HG03039 (cell line): ENCODE results near the gene NABP1.
A peak's percentile ranks its signal among the peaks of the same experiment; 100 is the strongest.
"Not testable (repeated sequence)": the region's sequence is repeated elsewhere in the genome, so short reads cannot be mapped to it uniquely, and the experiment has no call there.

Source experiments
- ATAC-seq: cut with Tn5 transposase; IDR thresholded peaks from one replicate; pipeline ENCODE4 v1.9.1; 2021; ENCODE audit warnings: mild to moderate bottlenecking, moderate library complexity; ENCODE audit not compliant: unreplicated experiment

The NABP1 gene, protein sequence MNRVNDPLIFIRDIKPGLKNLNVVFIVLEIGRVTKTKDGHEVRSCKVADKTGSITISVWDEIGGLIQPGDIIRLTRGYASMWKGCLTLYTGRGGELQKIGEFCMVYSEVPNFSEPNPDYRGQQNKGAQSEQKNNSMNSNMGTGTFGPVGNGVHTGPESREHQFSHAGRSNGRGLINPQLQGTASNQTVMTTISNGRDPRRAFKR

DNA sequence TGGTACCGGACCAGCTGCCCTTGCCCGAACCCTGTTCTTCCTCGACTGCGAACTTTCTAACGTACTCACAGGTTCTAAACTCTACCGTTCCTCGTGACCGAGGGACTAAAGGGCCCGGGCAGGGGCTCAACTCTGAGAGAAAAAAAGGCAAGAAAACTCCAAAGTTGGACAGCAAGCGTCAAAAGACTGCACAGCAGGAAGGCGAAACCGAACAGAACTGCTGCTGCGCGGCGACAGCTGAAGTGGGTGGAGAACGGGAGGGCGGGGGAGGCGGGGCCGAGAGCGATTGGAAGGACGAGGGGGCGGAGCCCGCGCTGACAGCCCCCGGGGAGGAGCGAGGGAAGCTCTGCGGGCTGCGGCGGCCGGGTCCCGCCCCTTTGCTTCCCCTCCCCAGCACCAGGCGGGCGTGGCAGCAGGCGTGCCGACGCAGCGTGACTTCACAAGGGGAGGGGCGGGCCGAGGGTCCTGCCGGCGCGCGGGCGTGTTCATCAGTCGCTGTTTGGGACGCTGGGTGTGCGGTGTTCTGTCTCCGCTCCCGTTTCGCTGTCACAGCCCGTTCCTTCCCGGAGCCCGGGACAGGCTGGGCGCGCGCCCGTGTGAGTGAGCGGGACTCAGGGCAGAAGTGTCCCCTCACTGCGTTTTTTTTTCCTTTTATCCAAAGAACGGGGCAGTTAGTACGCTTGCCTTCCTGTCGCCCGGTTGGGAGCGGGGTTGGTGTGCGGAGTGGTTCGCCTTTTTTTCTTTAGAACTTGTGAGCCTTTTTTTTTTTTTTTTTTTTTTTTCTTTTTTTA, at the start of gene NABP1:
Gene NABP1, plus strand, starts transcription at position 491 of the 791 bp plus-strand sequence. CDS start 479 bp downstream, outside the sequence.
- peak; percentile 73 for ATAC-seq

DNA sequence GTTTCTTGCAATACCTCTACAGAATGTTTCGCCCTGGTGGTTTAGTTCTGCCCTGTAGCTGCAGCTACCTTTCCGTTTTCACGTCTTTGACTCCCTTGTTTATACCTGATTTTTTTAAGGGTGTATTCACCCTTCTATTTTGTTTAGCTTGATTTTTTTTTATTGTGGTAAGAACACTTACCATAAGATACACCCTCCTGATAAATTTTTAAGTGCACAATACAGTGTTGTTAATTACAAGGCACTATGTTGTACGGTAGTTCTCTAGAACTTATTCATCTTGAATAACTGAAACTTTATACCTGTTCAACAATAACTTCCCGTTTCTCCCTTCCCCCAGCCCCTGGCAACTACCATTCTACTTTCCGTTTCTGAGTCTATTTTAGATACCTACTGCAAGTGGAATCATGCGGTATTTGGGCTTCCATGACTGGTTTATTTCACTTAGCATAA, 48.9 kb upstream of the NABP1 start:
- no peak for ATAC-seq

DNA sequence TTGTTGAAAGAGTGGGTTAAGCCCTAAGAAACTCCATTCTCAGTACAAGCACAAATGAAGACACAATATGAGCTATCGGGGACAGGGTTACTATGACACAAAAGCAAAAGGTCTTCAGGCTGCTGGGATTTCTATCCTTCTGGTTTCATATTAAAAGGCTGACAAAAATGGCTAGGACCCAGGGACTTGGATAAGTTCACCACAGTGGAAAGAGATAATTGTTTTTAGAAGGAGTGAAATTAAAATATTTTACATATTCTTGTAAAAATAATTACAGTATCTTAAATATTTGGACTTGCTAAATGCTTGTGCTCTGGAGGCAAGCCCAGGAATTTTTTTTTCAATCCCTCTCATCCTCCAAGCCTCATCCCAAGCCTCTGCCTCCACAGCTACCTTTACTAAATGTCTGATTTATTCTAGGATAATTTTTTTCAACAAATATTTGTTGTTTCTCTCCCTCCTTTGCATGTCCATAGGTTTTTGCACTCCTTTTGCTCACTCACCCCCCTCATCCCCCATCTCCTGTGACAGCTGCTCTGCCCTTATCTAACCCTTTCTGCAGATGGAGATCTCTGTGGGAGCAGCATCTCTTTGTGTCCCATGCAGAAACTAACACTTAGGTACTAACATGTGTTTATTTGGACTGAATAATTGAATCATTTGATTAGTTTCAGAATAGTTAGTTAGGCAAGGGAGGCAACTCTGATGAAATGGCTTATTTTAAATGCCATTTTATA, 47.8 kb upstream of the NABP1 start:
- ATAC-seq, result no peak

DNA sequence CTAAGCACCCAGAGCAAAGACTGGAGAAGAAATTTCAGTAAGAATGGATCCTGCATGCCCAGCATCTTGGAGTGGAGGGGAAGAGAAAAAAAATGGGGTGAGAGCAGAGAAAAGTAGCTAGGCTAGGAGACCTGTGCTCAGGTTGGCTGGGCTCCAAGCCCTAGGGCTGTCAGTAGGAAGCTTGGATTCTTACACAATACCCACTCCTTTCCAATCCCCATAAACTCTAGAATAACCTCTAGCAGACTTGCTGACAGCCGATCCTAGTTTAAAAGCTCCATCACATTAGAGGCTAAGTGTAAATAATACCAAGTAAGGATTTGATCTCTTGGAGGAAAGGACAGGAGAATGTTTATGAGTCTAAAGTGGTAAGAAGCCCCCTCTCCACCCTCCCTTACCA, 46.2 kb upstream of the NABP1 start:
- ATAC-seq, result no peak

DNA sequence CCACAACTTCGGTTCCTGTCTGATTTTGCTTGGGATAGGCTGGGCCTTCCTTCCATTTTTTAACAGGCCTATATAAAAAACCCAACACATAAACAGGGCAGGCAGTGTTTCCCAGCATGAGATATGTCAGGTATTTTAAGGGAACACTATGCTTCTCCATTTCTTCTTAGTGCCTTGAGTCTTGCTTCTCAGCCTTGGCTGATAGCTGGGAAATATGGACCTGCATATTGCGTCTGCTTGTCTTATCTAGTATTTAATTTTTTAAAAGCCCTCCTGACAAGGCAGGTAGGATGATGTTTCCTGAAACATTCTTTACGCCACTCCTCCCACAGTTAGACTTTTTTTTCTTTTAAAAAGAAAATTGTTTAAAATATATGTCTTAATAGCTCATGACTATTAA, 45.5 kb upstream of the NABP1 start:
- ATAC-seq, result no peak

DNA sequence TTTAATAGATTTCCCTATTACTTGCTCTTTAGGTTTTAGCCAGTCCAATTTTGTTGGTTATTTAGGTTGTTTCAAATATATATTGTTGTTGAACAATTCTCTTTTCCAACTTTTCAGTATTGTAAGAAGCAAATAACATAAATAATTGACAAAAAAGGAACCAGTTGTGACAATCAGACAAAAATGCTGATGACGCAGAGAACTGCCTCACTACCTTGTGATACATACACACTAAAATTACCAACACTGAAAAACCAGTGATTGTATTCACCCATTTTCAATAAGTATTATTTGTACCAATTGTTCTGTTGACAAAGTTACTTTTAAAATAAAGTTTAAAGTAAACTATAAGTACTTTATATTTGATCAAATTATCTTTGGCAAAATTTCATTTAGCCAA, 43.1 kb upstream of the NABP1 start:
- ATAC-seq, result no peak

DNA sequence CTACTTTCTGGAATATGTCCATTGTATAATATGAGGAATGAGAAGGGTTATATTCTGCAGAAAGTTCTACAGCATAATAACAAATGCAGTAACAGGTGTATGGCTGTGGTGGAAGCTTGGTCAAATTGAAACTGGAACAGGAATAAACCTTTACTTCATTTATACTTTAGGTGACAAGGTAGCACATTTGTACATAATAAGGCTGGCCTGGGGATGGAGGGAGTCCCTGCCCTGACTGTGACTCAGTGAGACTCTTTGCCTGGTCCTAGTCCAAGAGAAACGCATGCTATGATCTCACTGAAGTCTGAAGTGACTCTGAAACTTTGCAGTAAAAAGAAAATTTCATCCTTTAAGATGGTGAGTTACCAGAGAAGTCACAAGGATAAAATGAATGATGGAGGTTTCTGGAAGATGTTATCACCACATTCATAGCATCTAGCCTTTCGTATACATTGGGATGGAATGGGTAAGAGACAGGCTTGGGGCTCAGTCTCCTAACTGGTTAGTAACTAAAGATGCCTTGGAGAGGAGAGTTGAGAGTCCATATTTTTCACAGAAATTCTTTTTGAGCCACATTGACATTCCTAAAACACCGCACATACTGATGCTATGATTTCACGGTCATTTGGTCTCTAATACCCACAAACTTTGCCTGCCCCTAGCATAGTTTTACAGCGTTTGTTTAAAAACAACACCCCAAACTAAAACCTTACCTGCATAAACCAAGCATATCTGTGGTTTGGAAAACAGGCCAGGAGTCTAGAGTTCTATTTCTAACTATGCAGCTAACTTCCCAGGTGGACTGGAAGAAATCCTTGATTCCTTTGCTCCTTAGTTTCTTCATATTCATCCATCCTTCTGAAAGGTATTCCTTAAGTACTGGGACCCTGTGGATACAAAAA, 42.4 kb upstream of the NABP1 start:
- peak; percentile 82 for ATAC-seq

DNA sequence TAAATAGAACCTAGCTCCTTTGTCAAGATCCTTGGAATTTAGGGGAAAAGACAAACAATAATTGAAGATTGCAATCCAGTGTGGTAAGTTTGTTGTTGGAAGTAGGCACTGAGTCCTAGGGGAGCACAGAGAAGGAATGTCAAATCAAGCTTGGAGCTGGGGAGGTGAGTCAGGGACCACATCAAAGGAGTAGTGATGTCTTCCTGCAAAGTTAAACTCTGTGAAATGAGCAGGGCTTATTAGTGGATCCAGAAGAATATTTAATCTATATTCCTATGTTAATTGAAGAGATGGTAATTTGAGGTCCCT, 41.7 kb upstream of the NABP1 start:
- ATAC-seq, result no peak

DNA sequence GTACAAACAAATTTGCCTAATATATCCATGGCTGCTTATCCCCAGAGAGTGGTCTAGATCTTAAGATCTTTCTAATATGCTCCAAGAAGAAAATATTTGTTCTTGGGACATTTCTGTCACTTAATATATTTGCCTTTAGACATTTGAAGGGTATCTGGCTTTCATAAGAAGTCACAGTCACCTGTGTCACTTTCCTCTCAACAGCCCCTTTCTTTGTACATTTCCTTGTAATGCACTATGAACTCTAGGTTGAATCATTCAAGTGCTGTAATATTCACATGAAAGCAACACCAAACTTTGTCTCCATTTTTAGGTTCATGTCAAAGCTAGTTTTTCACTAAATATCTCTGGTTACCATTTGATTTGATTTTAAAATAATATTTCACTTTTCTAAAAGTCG, 41.4 kb upstream of the NABP1 start:
- ATAC-seq, result no peak

DNA sequence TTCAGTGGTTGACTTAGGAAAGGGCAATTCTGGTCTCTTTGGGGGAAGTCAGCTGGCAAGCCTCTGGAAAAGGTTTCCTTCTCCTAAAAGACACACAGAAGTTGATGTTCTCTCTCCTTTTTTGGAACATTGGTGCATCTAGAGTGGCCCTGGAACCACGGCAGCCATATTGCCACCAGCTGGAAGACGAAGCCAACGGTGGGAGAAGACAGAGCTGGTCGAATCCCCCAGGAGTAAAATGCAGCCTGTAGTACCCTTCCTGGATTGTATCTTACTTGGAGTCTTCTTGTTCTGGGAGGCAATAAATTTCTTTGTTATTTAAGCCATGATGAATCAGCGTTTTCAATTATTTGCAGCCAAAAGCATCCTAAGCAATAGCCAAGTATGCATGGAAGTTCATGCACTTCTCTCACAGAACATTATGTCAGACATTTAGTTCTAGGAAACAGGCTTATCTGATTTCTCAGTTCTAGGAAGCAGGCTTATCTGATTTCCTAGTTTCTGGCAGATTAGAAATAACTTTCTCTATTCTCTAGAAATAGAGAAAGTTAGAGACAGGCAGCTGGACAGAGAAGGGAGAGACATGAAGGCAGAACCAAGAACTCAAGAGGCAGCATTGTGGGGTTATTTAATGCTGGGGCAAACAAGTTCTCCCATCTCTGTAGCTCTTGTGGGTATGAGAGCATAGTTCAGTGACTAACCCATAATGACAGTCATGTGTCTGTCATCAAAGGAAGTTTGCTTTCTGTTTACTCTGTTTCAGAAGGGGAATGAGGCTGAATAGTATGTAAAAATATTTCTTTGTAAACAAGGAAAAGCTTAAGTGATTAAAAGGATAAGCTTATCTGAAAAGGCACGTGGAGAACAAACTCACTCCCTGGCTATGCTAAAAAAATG, 40.5 kb upstream of the NABP1 start:
- peak; percentile 72 for ATAC-seq

DNA sequence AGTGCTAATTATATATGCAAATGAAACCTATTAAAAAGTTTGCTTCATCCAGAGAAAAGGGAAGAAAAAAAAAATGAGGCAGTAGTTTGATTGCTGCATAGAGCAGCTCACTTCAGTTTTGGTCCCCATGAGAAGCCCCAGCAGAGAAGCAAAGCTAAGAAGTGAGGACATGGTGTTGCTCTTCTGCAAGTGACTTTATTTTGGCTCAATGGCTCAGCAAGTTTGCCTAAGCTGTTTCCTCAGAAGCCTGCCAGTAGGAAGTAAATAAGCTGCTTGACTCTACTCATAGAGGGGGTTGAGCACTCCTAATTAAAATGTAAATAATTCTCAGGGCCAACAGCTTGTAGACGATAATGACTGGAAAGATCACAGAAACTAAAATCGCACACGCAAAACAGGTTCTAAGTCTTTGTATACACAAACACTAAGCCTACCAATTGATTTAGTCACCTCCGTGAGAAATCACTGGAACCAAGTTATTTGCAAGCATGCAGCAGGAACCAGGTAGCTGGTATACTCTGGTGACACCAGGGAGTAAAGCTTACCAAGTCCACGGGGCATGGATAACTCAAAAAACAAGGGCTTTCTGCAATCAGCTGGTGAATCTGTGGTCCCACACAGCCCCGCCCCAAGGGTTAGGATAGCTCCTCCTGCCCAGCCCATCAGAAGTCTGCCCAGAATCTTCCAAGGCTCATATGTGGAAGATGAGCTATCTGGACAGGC, 39.7 kb upstream of the NABP1 start:
- no peak for ATAC-seq

DNA sequence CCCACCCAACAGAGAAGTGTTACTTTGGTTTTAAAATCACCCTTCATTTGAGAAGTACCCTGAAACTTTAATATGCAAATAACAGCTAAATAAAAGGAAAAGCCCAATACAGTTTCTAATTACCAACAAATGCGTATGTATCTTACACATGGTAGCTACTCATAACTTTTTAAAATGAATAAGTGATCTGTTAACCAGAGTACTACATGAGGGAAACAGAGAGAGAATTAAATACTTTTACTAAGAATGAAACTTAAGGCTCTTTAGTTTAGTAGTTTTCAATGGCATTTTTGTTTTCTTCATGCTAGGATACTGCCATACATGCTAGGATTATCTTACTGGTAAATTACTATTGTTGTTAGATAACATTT, 39.1 kb upstream of the NABP1 start:
- no peak for ATAC-seq

DNA sequence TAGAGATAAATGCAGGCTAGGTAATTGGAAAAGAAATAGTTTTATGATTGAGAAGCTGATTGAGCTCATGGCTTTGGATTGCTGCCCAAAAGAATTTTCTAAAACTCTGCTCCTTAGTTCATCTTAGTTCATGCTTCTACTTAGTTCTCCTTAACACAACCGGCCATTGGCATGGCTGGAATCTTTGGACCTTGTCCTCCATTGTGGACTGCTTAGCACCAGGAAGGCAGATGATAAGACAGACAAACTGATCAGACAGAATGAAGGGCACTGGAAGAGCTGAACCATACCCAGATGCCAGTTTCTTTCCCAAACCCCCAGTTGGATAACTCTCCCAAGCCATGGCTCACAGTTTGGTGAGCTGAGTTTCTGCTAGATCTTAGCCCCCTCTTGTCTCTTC, 36.3 kb upstream of the NABP1 start:
- ATAC-seq, result no peak

DNA sequence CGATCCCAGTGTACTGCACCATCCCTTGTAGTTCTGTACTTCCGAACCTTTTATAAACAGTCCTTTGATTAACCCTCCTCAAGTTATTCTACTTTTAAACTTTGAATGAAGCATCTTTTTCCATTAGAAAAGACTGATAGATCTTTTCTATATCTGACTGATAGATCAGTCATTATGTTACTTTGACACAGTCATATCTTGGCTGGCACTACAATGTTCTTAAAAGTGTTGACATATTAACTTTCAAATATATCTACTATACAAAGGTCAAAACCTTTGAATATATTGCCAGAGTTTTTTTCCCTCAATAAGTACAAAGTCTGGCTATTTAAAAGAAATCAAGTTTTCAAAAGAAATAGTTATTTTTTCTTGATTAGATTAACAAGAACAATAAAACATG, 35.4 kb upstream of the NABP1 start:
- ATAC-seq, result no peak

DNA sequence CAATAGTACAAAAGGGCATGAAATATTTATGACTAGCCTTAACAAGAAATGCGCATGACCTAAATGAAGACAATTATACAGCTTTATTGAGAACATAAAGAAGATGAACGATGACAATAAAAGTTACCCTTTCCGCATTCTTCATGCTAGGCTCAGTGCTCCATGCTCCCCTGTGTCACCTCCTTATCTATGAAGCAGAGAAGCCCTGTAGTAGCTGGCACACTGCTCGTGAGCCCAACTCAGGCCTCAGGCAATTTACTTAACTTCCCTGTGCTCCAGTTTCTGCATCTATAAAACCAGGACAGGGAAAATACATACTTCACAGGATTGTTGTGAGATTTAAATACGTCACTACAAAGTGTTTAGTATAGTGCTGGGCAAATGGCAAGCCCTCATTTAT, 34.5 kb upstream of the NABP1 start:
- ATAC-seq, result no peak

DNA sequence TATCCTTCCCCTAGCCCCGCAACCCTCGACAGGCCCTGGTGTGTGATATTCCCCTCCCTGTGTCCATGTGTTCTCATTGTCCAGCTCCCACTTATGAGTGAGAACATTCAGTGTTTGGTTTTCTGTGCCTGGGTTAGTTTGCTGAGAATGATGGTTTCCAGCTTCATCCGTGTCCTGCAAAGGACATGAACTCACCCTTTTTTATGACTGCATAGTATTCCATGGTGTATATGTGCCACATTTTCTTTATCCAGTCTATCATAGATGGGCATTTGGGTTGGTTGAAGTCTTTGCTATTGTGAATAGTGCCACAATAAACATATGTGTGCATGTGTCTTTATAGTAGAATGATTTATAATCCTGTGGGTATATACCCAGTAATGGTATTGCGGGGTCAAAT, 33.3 kb upstream of the NABP1 start:
- not testable (repeated sequence) for ATAC-seq

DNA sequence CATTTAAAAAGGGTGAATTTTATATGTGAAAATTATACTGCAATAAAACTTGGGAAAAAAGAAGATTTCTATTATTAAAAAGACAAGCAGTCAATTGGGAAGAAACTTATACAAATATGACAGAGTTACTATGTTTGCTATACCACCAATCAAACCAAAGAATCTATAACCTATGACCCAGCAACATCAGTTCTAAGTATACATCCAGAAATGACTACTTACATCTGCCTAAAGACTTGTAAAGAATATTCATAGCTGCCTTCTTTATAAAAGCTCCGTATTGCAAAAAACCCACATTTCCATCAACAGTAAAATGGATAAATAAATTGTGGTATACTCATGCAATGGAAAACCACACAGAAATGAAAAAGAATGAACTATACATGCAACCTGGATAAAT, 32.9 kb upstream of the NABP1 start:
- ATAC-seq, result no peak

DNA sequence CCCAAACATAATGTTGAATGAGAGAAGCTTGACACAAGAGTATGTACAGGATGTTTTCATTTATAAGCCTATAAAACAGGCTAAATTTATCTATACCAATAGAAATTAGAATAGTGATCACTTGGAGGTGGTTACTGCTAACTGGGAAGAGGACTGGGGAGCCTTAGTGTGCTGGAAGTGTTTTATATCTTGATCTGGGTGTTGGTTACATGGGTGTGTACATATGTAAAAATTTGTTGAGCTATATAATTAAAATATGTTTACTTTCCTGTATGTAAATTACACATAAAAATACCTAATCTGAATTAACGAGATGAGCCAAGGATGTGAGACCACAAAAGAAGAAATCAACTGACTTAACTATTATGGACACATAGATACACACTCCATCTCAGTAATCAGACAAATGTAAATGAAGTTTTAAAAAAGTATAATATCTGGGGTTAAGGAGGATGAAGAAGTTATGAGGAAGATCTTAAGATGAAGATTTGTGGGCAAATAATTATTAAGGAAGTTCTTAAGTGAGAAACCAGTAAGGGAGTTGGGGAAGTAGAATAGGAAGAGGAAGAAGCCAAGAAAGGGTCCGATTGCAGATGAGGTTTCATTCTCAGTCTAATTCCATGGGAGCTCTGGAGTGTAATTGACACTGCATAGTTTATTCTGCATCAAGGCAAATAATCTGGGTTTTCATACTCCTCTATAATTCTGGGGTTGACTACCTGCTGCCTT, 32.3 kb upstream of the NABP1 start:
- ATAC-seq, result no peak
